Measurements from ENCODE around the gene BANF2. TPM values are rescaled to one million over a fixed set of nuclear protein-coding genes. Genes with fewer than 3 reads are reported as not detected.

BANF2 gene
- total RNA-seq, 1 experiment from 2014 or later: not detected

GRCh38 chr20:17747431-17747846, 47.7 kb downstream of the BANF2 start:
- Histone ChIP-seq H3K4me3 (ENCODE audit: low read depth, low read length, poor library complexity, severe bottlenecking) (no peak overlapping the region), H3K4me1 (ENCODE audit: insufficient read depth, low read length, poor library complexity, severe bottlenecking) (no peaks in the 10 kb centered on the region), H3K36me3 (ENCODE audit: insufficient read depth, low read length, poor library complexity, severe bottlenecking) (no peaks in the 10 kb centered on the region), H3K9me3 (ENCODE audit: low read depth, low read length, poor library complexity, severe bottlenecking) (no peaks in the 10 kb centered on the region), H3K27me3 (replicated peaks; ENCODE audit: insufficient read depth, low read depth, low read length, poor library complexity) (peaks cover under 1% of the 10 kb centered on the region), H3K27ac (ENCODE audit: low read depth, low read length, poor library complexity, severe bottlenecking) (no peak overlapping the region)
- TF ChIP-seq CTCF (conservative IDR thresholded peaks at IDR 0.05; ENCODE audit: low read depth, low read length) (no peak), EZH2 (IDR thresholded peaks at IDR 0.05; ENCODE audit: borderline replicate concordance, low read depth, low read length, poor library complexity, severe bottlenecking) (no peak)
- DNase-seq (ENCODE audit: low spot score): no peak
- no TSS peak for BruUV-seq (replicated peaks)
- POLR2A ChIA-PET (ENCODE audit: low non-redundant PET): no interaction called here
- CTCF ChIA-PET: no interaction called here
- intact Hi-C loops (cut with micrococcal nuclease; ENCODE audit: unreplicated experiment): no loop called here

GRCh38 chr20:17748279-17748678, 48.5 kb downstream of the BANF2 start:
- intact Hi-C loops (cut with micrococcal nuclease; ENCODE audit: unreplicated experiment): no loop called here
- BruUV-seq (replicated peaks): no TSS peak
- H3K4me1 ChIP-seq (ENCODE audit: insufficient read depth, low read length, poor library complexity, severe bottlenecking): no peaks in the 10 kb centered on the region
- H3K4me3 ChIP-seq (ENCODE audit: low read depth, low read length, poor library complexity, severe bottlenecking): no peak overlapping the region
- CTCF ChIA-PET: no interaction called here
- peaks cover 9% of the 10 kb centered on the region for H3K27me3 ChIP-seq (replicated peaks; ENCODE audit: insufficient read depth, low read depth, low read length, poor library complexity)
- H3K36me3 ChIP-seq (ENCODE audit: insufficient read depth, low read length, poor library complexity, severe bottlenecking): no peaks in the 10 kb centered on the region
- H3K27ac ChIP-seq (ENCODE audit: low read depth, low read length, poor library complexity, severe bottlenecking): no peak overlapping the region
- POLR2A ChIA-PET (ENCODE audit: low non-redundant PET): no interaction called here
- TF ChIP-seq EZH2 (IDR thresholded peaks at IDR 0.05; ENCODE audit: borderline replicate concordance, low read depth, low read length, poor library complexity, severe bottlenecking): no peak
- TF ChIP-seq CTCF (conservative IDR thresholded peaks at IDR 0.05; ENCODE audit: low read depth, low read length): no peak
- no peak for DNase-seq (ENCODE audit: low spot score)
- no peaks in the 10 kb centered on the region for H3K9me3 ChIP-seq (ENCODE audit: low read depth, low read length, poor library complexity, severe bottlenecking)

GRCh38 chr20:17749626-17749977, 49.8 kb downstream of the BANF2 start:
- TF ChIP-seq CTCF (conservative IDR thresholded peaks at IDR 0.05; ENCODE audit: low read depth, low read length) (no peak), EZH2 (IDR thresholded peaks at IDR 0.05; ENCODE audit: borderline replicate concordance, low read depth, low read length, poor library complexity, severe bottlenecking) (no peak)
- Histone ChIP-seq H3K4me3 (ENCODE audit: low read depth, low read length, poor library complexity, severe bottlenecking) (no peak overlapping the region), H3K9me3 (ENCODE audit: low read depth, low read length, poor library complexity, severe bottlenecking) (no peaks in the 10 kb centered on the region), H3K36me3 (ENCODE audit: insufficient read depth, low read length, poor library complexity, severe bottlenecking) (no peaks in the 10 kb centered on the region), H3K27ac (ENCODE audit: low read depth, low read length, poor library complexity, severe bottlenecking) (no peak overlapping the region), H3K4me1 (ENCODE audit: insufficient read depth, low read length, poor library complexity, severe bottlenecking) (no peaks in the 10 kb centered on the region), H3K27me3 (replicated peaks; ENCODE audit: insufficient read depth, low read depth, low read length, poor library complexity) (peaks cover 19% of the 10 kb centered on the region)
- ChIA-PET POLR2A (ENCODE audit: low non-redundant PET) (interaction anchor here (0.7 kb wide), 1 partner anchor 180 kb away, joined by 3 read pairs; the partner anchor contains the start of gene DSTN), CTCF (no interaction called here)
- BruUV-seq (replicated peaks): no TSS peak
- intact Hi-C loops (cut with micrococcal nuclease; ENCODE audit: unreplicated experiment): no loop called here
- no peak for DNase-seq (ENCODE audit: low spot score)
